B cell (primary cell): ENCODE measurements around the gene OR6S1. TPM values are rescaled to one million over a fixed set of nuclear protein-coding genes. Genes with fewer than 3 reads are reported as not detected.

Experiments used
- ATAC-seq: fragments of 200-7000 bp; cut with Tn5 transposase; one replicate; pipeline ENCODE4 v1.10.0; 2021; ENCODE audit warnings: low read depth, mild to moderate bottlenecking, moderate number of reproducible peaks, moderate library complexity
- CTCF ChIA-PET: fragments of 350-600 bp; sonication (Branson Sonifier 250); formaldehyde crosslinking; loops from one replicate; lab custom pipeline; 2021; ENCODE audit warnings: antibody characterized with exemption, inconsistent platforms; lab: Charles Lee
- POLR2A ChIA-PET: fragments of 350-600 bp; sonication (Branson Sonifier 250); formaldehyde crosslinking; loops from one replicate; lab custom pipeline; 2021; ENCODE audit warnings: antibody characterized with exemption; lab: Charles Lee
- DNase-seq: peaks from one replicate; pipeline ENCODE4 v3.0.0; 2013
- H2AFZ ChIP-seq: 2 replicates; pipeline ENCODE4 v1.6.1; 2012; ENCODE audit warnings: mild to moderate bottlenecking, low read depth, low read length; ENCODE audit not compliant: insufficient read depth, poor library complexity, severe bottlenecking
- H3K27ac ChIP-seq, 2 donors: 1 replicate in 1 of 2; 2 replicates in 1 of 2; pipeline ENCODE4 v1.5.1; 2012 to 2013; ENCODE audit warnings: low read length in 2 of 2, mild to moderate bottlenecking in 2 of 2, moderate library complexity in 1 of 2
- H3K27me3 ChIP-seq, 4 experiments: fragments of 200-600 bp in 1 of 4; sonication (generic) in 1 of 4; replicated peaks in 1 of 4; 1 replicate in 2 of 4; 2 replicates in 2 of 4; pipeline versions ENCODE4 v1.6.1 to v1.7.0; 2013 to 2016; ENCODE audit warnings: low read length in 3 of 4, mild to moderate bottlenecking in 2 of 4, mixed read lengths in 1 of 4, moderate library complexity in 1 of 4; ENCODE audit not compliant: insufficient read depth in 4 of 4, control insufficient read depth in 3 of 4; ENCODE audit errors: control extremely low read depth in 1 of 4
- H3K36me3 ChIP-seq, 2 experiments: replicated peaks in 1 of 2; 1 replicate in 1 of 2; 2 replicates in 1 of 2; pipeline versions ENCODE4 v1.6.1 to v1.7.1; 2013; ENCODE audit warnings: low read length in 1 of 2; ENCODE audit not compliant: insufficient read depth in 2 of 2, control insufficient read depth in 1 of 2; ENCODE audit errors: control extremely low read depth in 1 of 2, extremely low read depth in 1 of 2
- H3K4me1 ChIP-seq, 2 donors: fragments of 200-600 bp in 1 of 2; sonication (generic) in 1 of 2; 1 replicate in 1 of 2; 2 replicates in 1 of 2; pipeline versions ENCODE4 v1.5.1 to v1.6.1; 2013 to 2017; ENCODE audit warnings: low read length in 2 of 2; ENCODE audit not compliant: control insufficient read depth in 2 of 2, insufficient read depth in 2 of 2
- H3K4me2 ChIP-seq: replicated peaks from 2 replicates; pipeline ENCODE3; 2012; ENCODE audit warnings: mild to moderate bottlenecking, low read depth, low read length; ENCODE audit not compliant: poor library complexity, severe bottlenecking
- H3K4me3 ChIP-seq, 5 experiments: fragments of 200-600 bp in 1 of 5; sonication (generic) in 1 of 5; 1 replicate in 3 of 5; 2 replicates in 2 of 5; pipeline versions ENCODE4 v1.5.1 to v1.7.0; 2011 to 2016; ENCODE audit warnings: low read length in 4 of 5, mild to moderate bottlenecking in 4 of 5, low read depth in 2 of 5, control low read depth in 1 of 5, moderate library complexity in 1 of 5; ENCODE audit not compliant: insufficient read depth in 1 of 5; ENCODE audit errors: control extremely low read depth in 1 of 5, extremely low read depth in 1 of 5
- H3K79me2 ChIP-seq: fragments of 200-600 bp; sonication (generic); one replicate; pipeline ENCODE4 v1.6.0; 2016; ENCODE audit warnings: low read length; ENCODE audit not compliant: control insufficient read depth, insufficient read depth
- H3K9ac ChIP-seq: fragments of 200-600 bp; sonication (generic); 2 replicates; pipeline ENCODE4 v1.6.1; 2017; ENCODE audit warnings: mild to moderate bottlenecking, low read length, moderate library complexity
- H3K9me3 ChIP-seq, 3 donors: one replicate each; pipeline versions ENCODE4 v1.6.1 to v1.7.1; 2013; ENCODE audit warnings: low read length in 2 of 3; ENCODE audit not compliant: control insufficient read depth in 2 of 3, insufficient read depth in 1 of 3; ENCODE audit errors: control extremely low read depth in 1 of 3
- H4K20me1 ChIP-seq: 2 replicates; pipeline ENCODE4 v1.6.0; 2012; ENCODE audit warnings: mild to moderate bottlenecking, low read length; ENCODE audit not compliant: insufficient read depth, control insufficient read depth, poor library complexity, severe bottlenecking
- H3K27ac Mint-ChIP-seq: one replicate; pipeline ENCODE4 v1.8.0; 2021; ENCODE audit warnings: mixed read lengths
- H3K27me3 Mint-ChIP-seq: one replicate; pipeline ENCODE4 v1.8.0; 2021; ENCODE audit warnings: mixed read lengths
- H3K4me1 Mint-ChIP-seq: one replicate; pipeline ENCODE4 v1.8.0; 2021; ENCODE audit warnings: mixed read lengths
- H3K4me3 Mint-ChIP-seq: one replicate; pipeline ENCODE4 v1.8.0; 2021; ENCODE audit warnings: mixed read lengths
- H3K9me3 Mint-ChIP-seq: one replicate; pipeline ENCODE4 v1.8.0; 2022; ENCODE audit warnings: mixed read lengths; ENCODE audit not compliant: insufficient read depth
- CTCF ChIP-seq: fragments of 200-600 bp; IDR thresholded peaks from one replicate; pipeline ENCODE4 v1.8.0; 2022; ENCODE audit warnings: antibody characterized with exemption, mild to moderate bottlenecking
- EZH2 ChIP-seq: IDR thresholded peaks from 2 replicates; pipeline ENCODE4 v1.6.1; 2012; ENCODE audit warnings: borderline replicate concordance, low read depth, mild to moderate bottlenecking, moderate library complexity, low read length; ENCODE audit not compliant: insufficient read depth, poor library complexity, severe bottlenecking
- WGBS: methylation state at CpG from one replicate; pipeline ENCODE4 v1.1.5; 2013; ENCODE audit warnings: missing lambda C conversion rate; ENCODE audit not compliant: insufficient coverage; 5-methylcytosine and 5-hydroxymethylcytosine counted together
- intact Hi-C: fragments of 100-400 bp; cut with micrococcal nuclease; formaldehyde crosslinking; loops from one replicate; pipeline ENCODE4 v1.10.0; 2022
- polyA plus RNA-seq: library from polyadenylated mRNA; depleted of rRNA; stranded (reverse); fragments of >200 nt; gene quantifications from 2 replicates; pipeline ENCODE4 v1.2.3, GENCODE V29; 2012
- total RNA-seq, 2 donors: library from RNA; stranded (reverse); fragments of 120-200 nt in 1 of 2; gene quantifications; 1 replicate in 1 of 2; 2 replicates in 1 of 2; pipeline versions ENCODE4 v1.2.3 to v1.2.4, GENCODE V29; 2013 to 2022

OR6S1 gene
- total and polyA plus RNA-seq, 2 donors (not counting 1 experiment from before 2014, with no cell fraction given), result 0.16 TPM; not detected in 1

GRCh38 chr14:20623798-20624197 lies 17.7 kb downstream of the OR6S1 start:
- CTCF ChIA-PET, result interaction anchor here (1.7 to 3.1 kb wide), 2 partner anchors 10 to 67 kb away, joined by 5 to 19 read pairs; no protein-coding TSS in a partner anchor

More at GRCh38 chr14:20623798-20624197, 17.7 kb downstream of the OR6S1 start:
- TF ChIP-seq EZH2 (no peak), CTCF (no peak)
- ATAC-seq, result no peak
- no peak overlapping the region for H3K9ac ChIP-seq
- H4K20me1 ChIP-seq, result no peaks in the 10 kb centered on the region
- peak overlapping the region; percentile 85 for H3K4me3 Mint-ChIP-seq
- peak overlapping the region; percentile 22 for H3K27ac Mint-ChIP-seq
- H3K4me2 ChIP-seq, result peak overlapping the region; percentile 68
- peaks cover 34% of the 10 kb centered on the region for H3K27me3 Mint-ChIP-seq
- no peaks in the 10 kb centered on the region for H3K9me3 Mint-ChIP-seq
- POLR2A ChIA-PET, result no interaction called here
- DNase-seq, result no peak
- H2AFZ ChIP-seq, result no peak overlapping the region
- H3K4me1 Mint-ChIP-seq, result peaks cover 60% of the 10 kb centered on the region
- peaks cover 0 to 28% (median 0%) of the 10 kb centered on the region in 3 donors for H3K9me3 ChIP-seq
- peaks cover 46 to 52% of the 10 kb centered on the region in 2 donors for H3K4me1 ChIP-seq
- intact Hi-C loops, result no loop called here
- H3K79me2 ChIP-seq, result no peaks in the 10 kb centered on the region
- 52% methylated on average over 9 of the region's 15 CpGs for WGBS
- H3K27me3 ChIP-seq, result peaks cover 0 to 23% (median under 1%) of the 10 kb centered on the region in 4 experiments
- H3K4me3 ChIP-seq, result peak overlapping the region in 1 of 5 experiments; percentile 32
- H3K27ac ChIP-seq, result no peak overlapping the region
- H3K36me3 ChIP-seq, result no peaks in the 10 kb centered on the region
